OCI-LY7 (cell line): ENCODE results near the gene SLC30A3.

ENCODE experiments used
- EZH2phosphoT487 ChIP-seq: fragments of 200-600 bp; sonication (generic); IDR thresholded peaks from 2 replicates; pipeline ENCODE4 v1.6.1; 2018; ENCODE audit warnings: low read depth, borderline replicate concordance, mild to moderate bottlenecking, mixed run types, antibody characterized with exemption, low read length, moderate library complexity, mixed read lengths
- TF ChIP-seq, protein P1 (sequence below): fragments of 200-600 bp; sonication (generic); conservative IDR thresholded peaks from 2 replicates; pipeline ENCODE4 v1.5.1; 2014; ENCODE audit warnings: mild to moderate bottlenecking, antibody characterized with exemption, low read length, moderate library complexity, mixed read lengths

DNA sequence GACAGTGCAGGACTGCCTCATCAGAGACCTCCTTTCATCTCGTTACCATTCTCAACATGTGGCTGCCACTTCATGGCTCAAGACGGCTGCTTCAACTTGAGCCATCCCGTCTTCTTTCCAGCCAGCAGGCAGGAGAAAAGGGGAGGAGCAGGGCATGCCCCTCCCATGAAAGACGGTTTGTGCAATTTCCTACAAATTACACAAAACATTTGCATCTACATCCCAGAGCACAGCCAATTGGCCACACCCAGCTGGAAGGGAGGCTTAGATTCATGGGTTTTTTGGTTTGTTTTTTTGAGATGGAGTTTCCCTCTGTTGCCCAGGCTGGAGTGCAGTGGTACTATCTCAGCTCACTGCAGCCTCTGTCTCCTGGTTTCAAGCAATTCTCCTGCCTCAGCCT lies 33.6 kb upstream of the SLC30A3 start:
- TF ChIP-seq, protein P1, sequence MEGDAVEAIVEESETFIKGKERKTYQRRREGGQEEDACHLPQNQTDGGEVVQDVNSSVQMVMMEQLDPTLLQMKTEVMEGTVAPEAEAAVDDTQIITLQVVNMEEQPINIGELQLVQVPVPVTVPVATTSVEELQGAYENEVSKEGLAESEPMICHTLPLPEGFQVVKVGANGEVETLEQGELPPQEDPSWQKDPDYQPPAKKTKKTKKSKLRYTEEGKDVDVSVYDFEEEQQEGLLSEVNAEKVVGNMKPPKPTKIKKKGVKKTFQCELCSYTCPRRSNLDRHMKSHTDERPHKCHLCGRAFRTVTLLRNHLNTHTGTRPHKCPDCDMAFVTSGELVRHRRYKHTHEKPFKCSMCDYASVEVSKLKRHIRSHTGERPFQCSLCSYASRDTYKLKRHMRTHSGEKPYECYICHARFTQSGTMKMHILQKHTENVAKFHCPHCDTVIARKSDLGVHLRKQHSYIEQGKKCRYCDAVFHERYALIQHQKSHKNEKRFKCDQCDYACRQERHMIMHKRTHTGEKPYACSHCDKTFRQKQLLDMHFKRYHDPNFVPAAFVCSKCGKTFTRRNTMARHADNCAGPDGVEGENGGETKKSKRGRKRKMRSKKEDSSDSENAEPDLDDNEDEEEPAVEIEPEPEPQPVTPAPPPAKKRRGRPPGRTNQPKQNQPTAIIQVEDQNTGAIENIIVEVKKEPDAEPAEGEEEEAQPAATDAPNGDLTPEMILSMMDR = no peak
- no peak for TF ChIP-seq EZH2phosphoT487
